Breast epithelium (tissue), 4 donors: ENCODE data around the gene EXOG. TPM values are rescaled to one million over a fixed set of nuclear protein-coding genes. Genes with fewer than 3 reads are reported as not detected.

Experiments
- DNase-seq, 2 donors: peaks; one replicate each; pipeline ENCODE4 v3.0.0-alpha.2; 2019; ENCODE audit warnings: low spot score in 2 of 2
- H3K27ac ChIP-seq, 2 donors: fragments of 200-600 bp; sonication (generic) in 1 of 2; one replicate each; pipeline ENCODE4 v1.5.1; 2016 to 2019; ENCODE audit warnings: mild to moderate bottlenecking in 1 of 2
- H3K27me3 ChIP-seq, 2 donors: fragments of 200-600 bp; sonication (generic) in 1 of 2; one replicate each; pipeline versions ENCODE4 v1.5.1 to v1.6.0; 2017 to 2019; ENCODE audit warnings: control low read depth in 1 of 2, mild to moderate bottlenecking in 1 of 2
- H3K36me3 ChIP-seq: fragments of 200-600 bp; one replicate; pipeline ENCODE4 v1.5.1; 2019
- H3K4me1 ChIP-seq, 2 donors: fragments of 200-600 bp; sonication (generic); one replicate each; pipeline ENCODE4 v1.5.1; 2016 to 2019; ENCODE audit warnings: control low read depth in 1 of 2
- H3K4me3 ChIP-seq, 3 donors: fragments of 200-600 bp; sonication (generic); 1 replicate in 2 of 3; 2 replicates in 1 of 3; pipeline ENCODE4 v1.5.1; 2016 to 2019; ENCODE audit warnings: mild to moderate bottlenecking in 3 of 3, moderate library complexity in 2 of 3
- H3K9me3 ChIP-seq, 2 donors: fragments of 200-600 bp; sonication (generic) in 1 of 2; one replicate each; pipeline ENCODE4 v1.5.1; 2016 to 2019; ENCODE audit warnings: control low read depth in 1 of 2
- CTCF ChIP-seq, 3 donors: fragments of 450-650 bp; IDR thresholded peaks; one replicate each; pipeline ENCODE4 v1.5.1; 2016 to 2017; ENCODE audit warnings: antibody characterized with exemption in 3 of 3, mild to moderate bottlenecking in 3 of 3, moderate library complexity in 3 of 3
- POLR2A ChIP-seq: fragments of 450-650 bp; IDR thresholded peaks from one replicate; pipeline ENCODE4 v1.6.1; 2016; ENCODE audit warnings: antibody characterized with exemption, mild to moderate bottlenecking, moderate library complexity
- POLR2AphosphoS5 ChIP-seq, 3 donors: sonication (generic); formaldehyde crosslinking; IDR thresholded peaks; one replicate each; pipeline ENCODE4 v1.6.1; 2017; ENCODE audit warnings: antibody characterized with exemption in 3 of 3
- intact Hi-C: fragments of 100-400 bp; cut with DNase I; formaldehyde crosslinking; loops from one replicate; pipeline ENCODE4 v1.15.1; 2023; ENCODE audit warnings: low total_unique reads
- total RNA-seq, 3 donors: library from RNA; depleted of rRNA; stranded (reverse); fragments of >200 nt; gene quantifications; one replicate each; pipeline ENCODE4 v1.1.0, GENCODE V29; 2016

The EXOG gene
- total RNA-seq, 3 donors from 2014 or later, result 7.5 to 10.2 (median 8.8) TPM

DNA sequence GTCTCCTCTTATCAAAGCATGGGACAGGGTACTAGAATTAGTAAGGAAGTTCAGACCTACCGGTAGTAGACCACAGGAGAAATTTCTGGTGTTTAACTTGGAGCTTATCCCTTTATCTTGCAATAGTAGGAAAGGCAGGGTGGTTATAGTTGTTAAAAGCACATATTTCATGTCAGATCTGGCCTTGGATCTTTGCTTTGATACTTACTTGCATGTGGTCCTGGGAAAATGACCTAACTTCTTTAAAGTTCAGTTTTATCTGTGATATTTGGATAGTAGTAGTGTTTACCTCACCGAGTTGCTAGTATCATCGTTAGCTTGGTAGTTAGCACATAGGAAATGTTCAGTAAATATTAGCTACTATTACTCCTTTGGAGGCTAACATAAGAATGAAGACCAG is 15.4 kb downstream of the EXOG start:
- no peaks in the 10 kb centered on the region for H3K4me1 ChIP-seq
- no peak for TF ChIP-seq POLR2AphosphoS5 (IDR thresholded peaks at IDR 0.05)
- no peak for TF ChIP-seq POLR2A
- no peak for TF ChIP-seq CTCF (IDR thresholded peaks at IDR 0.05)
- no peaks in the 10 kb centered on the region for H3K9me3 ChIP-seq
- H3K27me3 ChIP-seq, result no peaks in the 10 kb centered on the region
- H3K27ac ChIP-seq, result no peak overlapping the region
- H3K36me3 ChIP-seq, result no peaks in the 10 kb centered on the region
- intact Hi-C loops, result loop anchor here (2.0 kb wide), 1 partner anchor 19 kb away; no protein-coding TSS in a partner anchor
- no peak overlapping the region for H3K4me3 ChIP-seq
- DNase-seq, result no peak

- no peaks in the 10 kb centered on the region for H3K9me3 ChIP-seq
- no peaks in the 10 kb centered on the region for H3K4me1 ChIP-seq
- no peak overlapping the region for H3K27ac ChIP-seq
- H3K4me3 ChIP-seq, result no peak overlapping the region
- H3K27me3 ChIP-seq, result no peaks in the 10 kb centered on the region
- no peak for DNase-seq
- intact Hi-C loops, result no loop called here
- no peaks in the 10 kb centered on the region for H3K36me3 ChIP-seq
- TF ChIP-seq POLR2A (no peak), POLR2AphosphoS5 (IDR thresholded peaks at IDR 0.05) (no peak), CTCF (IDR thresholded peaks at IDR 0.05) (no peak)
Observed at GRCh38 chr3:38515367-38515766, 19.2 kb downstream of the EXOG start.

GRCh38 chr3:38516669-38517068 is 20.5 kb downstream of the EXOG start:
- no peak for DNase-seq
- H3K4me3 ChIP-seq, result no peak overlapping the region
- no peak overlapping the region for H3K27ac ChIP-seq
- no peaks in the 10 kb centered on the region for H3K27me3 ChIP-seq
- intact Hi-C loops, result no loop called here
- no peak for TF ChIP-seq CTCF (IDR thresholded peaks at IDR 0.05)
- TF ChIP-seq POLR2A, result no peak
- no peak for TF ChIP-seq POLR2AphosphoS5 (IDR thresholded peaks at IDR 0.05)
- no peaks in the 10 kb centered on the region for H3K4me1 ChIP-seq
- H3K9me3 ChIP-seq, result no peaks in the 10 kb centered on the region
- H3K36me3 ChIP-seq, result no peaks in the 10 kb centered on the region

DNA sequence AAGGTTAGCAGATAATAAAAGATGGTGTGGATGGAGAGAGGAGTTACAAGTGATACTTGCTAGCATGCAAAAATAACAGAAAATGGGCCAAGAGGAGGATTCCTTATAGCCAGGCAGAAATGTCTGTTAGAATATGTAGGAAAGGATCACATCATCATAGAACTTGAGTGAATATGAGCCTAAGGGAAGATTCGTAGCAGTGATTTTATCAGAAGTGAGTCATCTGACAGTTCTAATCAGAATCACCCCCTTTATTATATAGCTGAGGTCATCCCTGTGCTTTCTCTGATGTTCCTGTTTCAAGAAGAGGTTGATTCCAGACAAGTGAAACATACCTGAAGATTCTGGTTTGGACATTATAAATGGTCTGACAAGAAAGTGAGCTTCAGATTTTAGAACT is 22.9 kb downstream of the EXOG start:
- no peak for DNase-seq
- TF ChIP-seq POLR2AphosphoS5 (IDR thresholded peaks at IDR 0.05) (no peak), POLR2A (no peak), CTCF (IDR thresholded peaks at IDR 0.05) (no peak)
- intact Hi-C loops, result no loop called here
- Histone ChIP-seq H3K27ac (no peak overlapping the region), H3K9me3 (no peaks in the 10 kb centered on the region), H3K27me3 (no peaks in the 10 kb centered on the region), H3K36me3 (no peaks in the 10 kb centered on the region), H3K4me1 (no peaks in the 10 kb centered on the region), H3K4me3 (no peak overlapping the region)

- H3K4me1 ChIP-seq, result no peaks in the 10 kb centered on the region
- H3K4me3 ChIP-seq, result no peak overlapping the region
- H3K27ac ChIP-seq, result no peak overlapping the region
- intact Hi-C loops, result loop anchor here (10.0 kb wide), 1 partner anchor 115 kb away; no protein-coding TSS in a partner anchor
- no peak for DNase-seq
- no peaks in the 10 kb centered on the region for H3K27me3 ChIP-seq
- H3K36me3 ChIP-seq, result no peaks in the 10 kb centered on the region
- TF ChIP-seq POLR2AphosphoS5 (IDR thresholded peaks at IDR 0.05), result no peak
- no peaks in the 10 kb centered on the region for H3K9me3 ChIP-seq
Observed at GRCh38 chr3:38519651-38520050, 23.5 kb downstream of the EXOG start.
